Measurements from ENCODE around the gene HIP1.

HIP1 gene

DNA sequence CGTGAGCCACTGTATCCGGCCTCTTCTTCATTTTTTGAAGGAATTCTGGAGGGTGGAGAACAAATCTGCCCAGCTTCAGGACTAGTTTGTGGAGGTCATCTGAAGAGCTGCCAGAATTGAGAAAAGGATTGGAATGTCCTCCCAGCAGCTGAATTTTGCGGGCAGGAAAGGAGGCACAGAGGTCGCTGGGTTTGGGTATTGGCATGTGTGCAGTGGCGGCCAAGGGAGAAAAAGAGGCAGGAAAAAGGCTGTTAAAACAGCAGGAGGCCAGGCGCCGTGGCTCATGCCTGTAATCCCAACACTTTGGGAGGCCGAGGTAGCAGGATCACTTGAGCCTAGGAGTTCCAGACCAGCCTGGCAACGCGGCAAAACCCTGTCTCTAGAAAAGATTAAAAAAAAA is 80.4 kb downstream of the HIP1 start:
- no peaks in the 10 kb centered on the region for H3K36me3 ChIP-seq (ENCODE audit: insufficient read depth)
- H3K4me3 ChIP-seq (IDR thresholded peaks at IDR 0.05; ENCODE audit: insufficient read depth, low read depth, low read length), result no peak overlapping the region
- H3K9ac ChIP-seq, result no peak overlapping the region
- H2AFZ ChIP-seq (ENCODE audit: low read depth), result no peak overlapping the region
- H3K27ac ChIP-seq, result no peak overlapping the region
- no peak overlapping the region for H3K4me2 ChIP-seq
- no peaks in the 10 kb centered on the region for H4K20me1 ChIP-seq (ENCODE audit: insufficient read depth)
- H3K79me2 ChIP-seq (ENCODE audit: insufficient read depth, low read depth), result no peaks in the 10 kb centered on the region
- peaks cover 45% of the 10 kb centered on the region for H3K4me1 ChIP-seq (ENCODE audit: low read depth, poor library complexity, severe bottlenecking)
- no peaks in the 10 kb centered on the region for H3K27me3 ChIP-seq (ENCODE audit: insufficient read depth, low read depth)
- TF ChIP-seq, protein P1, sequence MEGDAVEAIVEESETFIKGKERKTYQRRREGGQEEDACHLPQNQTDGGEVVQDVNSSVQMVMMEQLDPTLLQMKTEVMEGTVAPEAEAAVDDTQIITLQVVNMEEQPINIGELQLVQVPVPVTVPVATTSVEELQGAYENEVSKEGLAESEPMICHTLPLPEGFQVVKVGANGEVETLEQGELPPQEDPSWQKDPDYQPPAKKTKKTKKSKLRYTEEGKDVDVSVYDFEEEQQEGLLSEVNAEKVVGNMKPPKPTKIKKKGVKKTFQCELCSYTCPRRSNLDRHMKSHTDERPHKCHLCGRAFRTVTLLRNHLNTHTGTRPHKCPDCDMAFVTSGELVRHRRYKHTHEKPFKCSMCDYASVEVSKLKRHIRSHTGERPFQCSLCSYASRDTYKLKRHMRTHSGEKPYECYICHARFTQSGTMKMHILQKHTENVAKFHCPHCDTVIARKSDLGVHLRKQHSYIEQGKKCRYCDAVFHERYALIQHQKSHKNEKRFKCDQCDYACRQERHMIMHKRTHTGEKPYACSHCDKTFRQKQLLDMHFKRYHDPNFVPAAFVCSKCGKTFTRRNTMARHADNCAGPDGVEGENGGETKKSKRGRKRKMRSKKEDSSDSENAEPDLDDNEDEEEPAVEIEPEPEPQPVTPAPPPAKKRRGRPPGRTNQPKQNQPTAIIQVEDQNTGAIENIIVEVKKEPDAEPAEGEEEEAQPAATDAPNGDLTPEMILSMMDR (conservative IDR thresholded peaks at IDR 0.05; ENCODE audit: low read depth, low read length), result no peak

DNA sequence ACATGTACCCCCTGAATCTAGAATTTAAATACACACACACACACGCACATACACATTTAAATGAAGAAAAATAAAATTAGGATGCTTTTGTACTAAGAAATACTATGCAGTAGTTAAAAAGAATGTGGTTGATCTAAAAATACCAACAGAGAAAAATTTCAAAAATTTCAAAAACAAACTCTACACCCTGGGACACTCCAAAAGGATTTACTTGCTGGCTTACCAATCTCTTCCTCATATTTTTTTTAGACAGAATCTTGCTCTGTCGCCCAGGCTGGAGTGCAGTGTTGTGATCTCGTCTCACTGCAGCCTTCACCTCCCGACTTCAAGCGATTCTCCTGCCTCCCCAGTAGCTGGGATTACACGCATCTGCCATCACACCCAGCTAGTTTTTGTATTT is 80.9 kb downstream of the HIP1 start:
- no peak overlapping the region for H3K9ac ChIP-seq
- TF ChIP-seq, protein P1 (conservative IDR thresholded peaks at IDR 0.05; ENCODE audit: low read depth, low read length), result no peak
- no peak overlapping the region for H3K27ac ChIP-seq
- H3K4me2 ChIP-seq, result no peak overlapping the region
- H3K27me3 ChIP-seq (ENCODE audit: insufficient read depth, low read depth), result no peaks in the 10 kb centered on the region
- H3K79me2 ChIP-seq (ENCODE audit: insufficient read depth, low read depth), result no peaks in the 10 kb centered on the region
- no peaks in the 10 kb centered on the region for H3K36me3 ChIP-seq (ENCODE audit: insufficient read depth)
- H2AFZ ChIP-seq (ENCODE audit: low read depth), result no peak overlapping the region
- H3K4me1 ChIP-seq (ENCODE audit: low read depth, poor library complexity, severe bottlenecking), result peaks cover 41% of the 10 kb centered on the region
- H3K4me3 ChIP-seq (IDR thresholded peaks at IDR 0.05; ENCODE audit: insufficient read depth, low read depth, low read length), result no peak overlapping the region
- H4K20me1 ChIP-seq (ENCODE audit: insufficient read depth), result no peaks in the 10 kb centered on the region

DNA sequence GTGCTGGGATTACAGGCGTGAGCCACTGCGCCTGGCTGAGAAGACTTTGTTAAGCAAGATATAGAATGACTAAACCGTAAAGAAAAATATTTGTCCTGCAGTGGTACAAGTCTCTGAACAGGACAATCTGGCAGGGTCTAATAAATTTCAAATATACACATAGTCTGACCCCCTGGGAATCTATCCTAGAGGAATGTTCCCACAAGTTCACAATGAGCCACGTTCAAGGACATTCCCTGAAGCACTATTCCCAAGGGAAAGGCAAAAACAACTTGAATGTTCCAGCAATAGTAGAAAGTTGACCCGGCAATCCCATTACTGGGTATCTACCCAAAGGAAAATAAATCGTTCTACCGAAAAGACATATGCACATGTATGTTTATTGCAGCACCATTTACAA is 82.0 kb downstream of the HIP1 start:
- no peak overlapping the region for H3K4me3 ChIP-seq (IDR thresholded peaks at IDR 0.05; ENCODE audit: insufficient read depth, low read depth, low read length)
- H2AFZ ChIP-seq (ENCODE audit: low read depth), result no peak overlapping the region
- H3K79me2 ChIP-seq (ENCODE audit: insufficient read depth, low read depth), result no peaks in the 10 kb centered on the region
- TF ChIP-seq, protein P1 (conservative IDR thresholded peaks at IDR 0.05; ENCODE audit: low read depth, low read length), result no peak
- H3K27me3 ChIP-seq (ENCODE audit: insufficient read depth, low read depth), result no peaks in the 10 kb centered on the region
- H4K20me1 ChIP-seq (ENCODE audit: insufficient read depth), result no peaks in the 10 kb centered on the region
- no peak overlapping the region for H3K9ac ChIP-seq
- peaks cover 32% of the 10 kb centered on the region for H3K4me1 ChIP-seq (ENCODE audit: low read depth, poor library complexity, severe bottlenecking)
- H3K4me2 ChIP-seq, result no peak overlapping the region
- H3K27ac ChIP-seq, result no peak overlapping the region
- H3K36me3 ChIP-seq (ENCODE audit: insufficient read depth), result no peaks in the 10 kb centered on the region

DNA sequence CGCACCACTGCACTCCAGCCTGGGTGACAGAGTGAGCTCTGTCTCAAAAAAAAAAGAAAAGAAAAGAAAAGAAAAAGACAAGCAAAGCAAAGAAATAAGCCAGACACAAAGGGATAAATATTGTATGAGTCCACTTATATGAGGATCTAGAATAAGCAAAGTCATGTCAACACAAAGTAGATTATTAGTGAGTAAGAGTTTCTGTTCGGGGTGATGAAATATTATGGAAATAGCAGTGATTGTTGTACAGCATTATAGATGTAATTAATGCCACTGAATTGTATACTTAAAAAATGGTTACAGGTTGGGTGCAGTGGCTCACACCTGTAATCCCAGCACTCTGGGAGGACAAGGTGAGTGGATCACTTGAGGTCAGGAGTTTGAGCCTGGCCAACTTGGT is 83.2 kb downstream of the HIP1 start:
- H2AFZ ChIP-seq (ENCODE audit: low read depth), result no peak overlapping the region
- H3K27me3 ChIP-seq (ENCODE audit: insufficient read depth, low read depth), result no peaks in the 10 kb centered on the region
- no peaks in the 10 kb centered on the region for H4K20me1 ChIP-seq (ENCODE audit: insufficient read depth)
- no peaks in the 10 kb centered on the region for H3K36me3 ChIP-seq (ENCODE audit: insufficient read depth)
- peaks cover 20% of the 10 kb centered on the region for H3K4me1 ChIP-seq (ENCODE audit: low read depth, poor library complexity, severe bottlenecking)
- H3K9ac ChIP-seq, result no peak overlapping the region
- TF ChIP-seq, protein P1 (conservative IDR thresholded peaks at IDR 0.05; ENCODE audit: low read depth, low read length), result no peak
- H3K27ac ChIP-seq, result no peak overlapping the region
- H3K79me2 ChIP-seq (ENCODE audit: insufficient read depth, low read depth), result no peaks in the 10 kb centered on the region
- no peak overlapping the region for H3K4me3 ChIP-seq (IDR thresholded peaks at IDR 0.05; ENCODE audit: insufficient read depth, low read depth, low read length)
- H3K4me2 ChIP-seq, result no peak overlapping the region

Data from KMS-11 (cell line).